ENCODE measurements around the gene SLC6A8. TPM values are rescaled to one million over a fixed set of nuclear protein-coding genes. Genes with fewer than 3 reads are reported as not detected.
A peak's percentile ranks its signal among the peaks of the same experiment; 100 is the strongest.

SLC6A8 gene
- total and polyA plus RNA-seq, 5 donors from 2014 or later, result 0.08 to 3.4 (median 0.28) TPM

DNA sequence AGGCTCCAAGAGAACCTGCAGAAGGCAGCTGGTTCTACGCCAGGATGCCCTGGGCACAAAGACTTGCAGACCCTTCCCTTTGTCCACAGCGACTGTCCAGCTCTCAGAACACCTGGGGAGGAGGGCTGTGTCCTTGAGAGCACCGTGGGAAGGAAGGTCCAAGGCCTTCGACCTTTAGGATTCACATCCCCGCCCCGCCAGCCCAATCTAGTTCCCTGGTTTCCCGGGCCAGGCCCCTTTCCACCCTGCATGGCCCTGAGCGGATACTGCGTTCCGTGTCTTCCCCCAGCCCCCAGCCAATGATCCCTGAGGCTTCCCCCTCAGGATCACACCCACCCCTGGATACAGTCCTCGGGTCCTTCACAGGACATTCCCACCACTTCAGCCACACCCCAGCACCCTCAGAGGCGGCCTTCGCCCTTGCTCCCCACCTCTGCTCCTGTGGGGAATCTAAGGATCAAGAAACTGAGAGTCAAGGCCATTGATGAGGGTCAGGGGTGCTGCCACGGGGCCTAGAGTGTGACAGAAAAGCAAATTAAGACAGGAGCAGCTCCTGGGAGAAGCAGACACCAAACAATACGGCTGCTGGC lies 46.0 kb downstream of the SLC6A8 start:
- H3K27ac Mint-ChIP-seq, result no peak overlapping the region
- no peaks in the 10 kb centered on the region for H3K27me3 ChIP-seq (ENCODE audit: control insufficient read depth, insufficient read depth, low read length)
- DNase-seq (no peak), ATAC-seq (ENCODE audit: low read depth in 2 of 2) (no peak)
- peaks cover 0 to 3% (median 0%) of the 10 kb centered on the region in 7 donors for H3K9me3 Mint-ChIP-seq
- H3K36me3 ChIP-seq (ENCODE audit: control insufficient read depth, insufficient read depth, low read length), result no peaks in the 10 kb centered on the region
- H3K4me1 Mint-ChIP-seq, result peaks cover 5 to 17% (median 12%) of the 10 kb centered on the region in 4 donors
- no peaks in the 10 kb centered on the region for H3K27me3 Mint-ChIP-seq
- no peak overlapping the region for H3K4me3 ChIP-seq (ENCODE audit: low read depth, low read length)
- H3K27ac ChIP-seq (ENCODE audit: insufficient read depth, low read length, poor library complexity, severe bottlenecking), result no peak overlapping the region
- peak overlapping the region in 1 of 4 donors; percentile 2 for H3K4me3 Mint-ChIP-seq
- H3K9me3 ChIP-seq (ENCODE audit: control insufficient read depth in 2 of 2, low read length in 2 of 2), result no peaks in the 10 kb centered on the region
- no peaks in the 10 kb centered on the region for H3K4me1 ChIP-seq (ENCODE audit: control insufficient read depth, insufficient read depth, low read length, poor library complexity, severe bottlenecking)
- H3K36me3 Mint-ChIP-seq, result peaks cover 15% of the 10 kb centered on the region

DNA sequence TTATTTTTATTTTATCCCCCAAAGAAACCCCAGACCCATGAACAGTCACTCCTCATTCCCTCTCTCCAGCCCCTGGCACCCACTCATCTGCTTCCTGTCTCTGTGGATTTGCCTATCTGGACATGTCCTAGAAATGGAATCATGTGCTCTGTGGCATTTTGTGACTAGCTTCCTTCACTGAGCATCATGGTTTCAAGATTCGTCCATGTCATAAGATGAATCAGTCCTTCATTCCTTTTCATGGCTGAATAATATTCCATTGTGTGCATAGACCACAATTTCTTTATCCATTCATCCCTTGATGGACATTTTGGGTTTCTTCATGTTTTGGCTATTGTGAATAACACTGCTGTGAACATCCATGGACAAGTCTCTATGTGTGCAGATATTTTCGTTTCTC lies 47.1 kb downstream of the SLC6A8 start:
- H3K9me3 Mint-ChIP-seq, result peaks cover 0 to 3% (median 0%) of the 10 kb centered on the region in 7 donors
- peaks cover 5 to 17% (median 13%) of the 10 kb centered on the region in 4 donors for H3K4me1 Mint-ChIP-seq
- no peak for ATAC-seq (ENCODE audit: low read depth in 2 of 2)
- no peaks in the 10 kb centered on the region for H3K4me1 ChIP-seq (ENCODE audit: control insufficient read depth, insufficient read depth, low read length, poor library complexity, severe bottlenecking)
- DNase-seq, result no peak
- no peak overlapping the region for H3K4me3 ChIP-seq (ENCODE audit: low read depth, low read length)
- H3K9me3 ChIP-seq (ENCODE audit: control insufficient read depth in 2 of 2, low read length in 2 of 2), result no peaks in the 10 kb centered on the region
- no peaks in the 10 kb centered on the region for H3K27me3 ChIP-seq (ENCODE audit: control insufficient read depth, insufficient read depth, low read length)
- peak overlapping the region in 1 of 4 donors; percentile 41 for H3K4me3 Mint-ChIP-seq
- H3K27ac ChIP-seq (ENCODE audit: insufficient read depth, low read length, poor library complexity, severe bottlenecking), result no peak overlapping the region
- peaks cover 15% of the 10 kb centered on the region for H3K36me3 Mint-ChIP-seq
- H3K36me3 ChIP-seq (ENCODE audit: control insufficient read depth, insufficient read depth, low read length), result no peaks in the 10 kb centered on the region
- no peaks in the 10 kb centered on the region for H3K27me3 Mint-ChIP-seq
- H3K27ac Mint-ChIP-seq, result no peak overlapping the region

DNA sequence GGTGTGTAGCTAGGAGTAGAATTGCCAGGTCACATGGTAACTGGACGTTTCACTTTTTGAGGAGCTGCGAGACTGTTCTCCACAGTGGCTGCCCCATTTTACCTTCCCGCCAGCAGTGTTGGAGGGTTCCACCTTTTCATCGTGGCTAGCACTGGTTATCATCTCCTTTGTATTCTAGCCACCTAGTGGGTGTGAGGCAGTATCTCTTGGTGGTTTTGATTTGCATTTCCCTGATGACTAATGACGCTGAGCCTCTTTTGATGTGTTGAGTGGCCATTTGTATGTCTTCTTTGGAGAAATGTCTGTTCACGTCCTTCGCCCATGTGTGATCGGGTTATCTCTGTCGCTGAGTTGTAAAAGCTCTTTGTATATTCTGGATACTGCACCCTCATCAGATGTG lies 47.5 kb downstream of the SLC6A8 start:
- Histone ChIP-seq H3K4me1 (ENCODE audit: control insufficient read depth, insufficient read depth, low read length, poor library complexity, severe bottlenecking) (peaks cover 2% of the 10 kb centered on the region), H3K27me3 (ENCODE audit: control insufficient read depth, insufficient read depth, low read length) (no peaks in the 10 kb centered on the region), H3K36me3 (ENCODE audit: control insufficient read depth, insufficient read depth, low read length) (no peaks in the 10 kb centered on the region), H3K4me3 (ENCODE audit: low read depth, low read length) (no peak overlapping the region), H3K9me3 (ENCODE audit: control insufficient read depth in 2 of 2, low read length in 2 of 2) (no peaks in the 10 kb centered on the region), H3K27ac (ENCODE audit: insufficient read depth, low read length, poor library complexity, severe bottlenecking) (no peak overlapping the region)
- peaks cover 15% of the 10 kb centered on the region for H3K36me3 Mint-ChIP-seq
- H3K9me3 Mint-ChIP-seq, result peaks cover 0 to 3% (median 0%) of the 10 kb centered on the region in 7 donors
- DNase-seq (peak in 1 of 3 donors; percentile 48), ATAC-seq (ENCODE audit: low read depth in 2 of 2) (peak; percentile 37 to 53)
- H3K27ac Mint-ChIP-seq, result no peak overlapping the region
- H3K4me3 Mint-ChIP-seq, result peak overlapping the region in 1 of 4 donors; percentile 41
- no peaks in the 10 kb centered on the region for H3K27me3 Mint-ChIP-seq
- peaks cover 5 to 19% (median 14%) of the 10 kb centered on the region in 4 donors for H3K4me1 Mint-ChIP-seq

DNA sequence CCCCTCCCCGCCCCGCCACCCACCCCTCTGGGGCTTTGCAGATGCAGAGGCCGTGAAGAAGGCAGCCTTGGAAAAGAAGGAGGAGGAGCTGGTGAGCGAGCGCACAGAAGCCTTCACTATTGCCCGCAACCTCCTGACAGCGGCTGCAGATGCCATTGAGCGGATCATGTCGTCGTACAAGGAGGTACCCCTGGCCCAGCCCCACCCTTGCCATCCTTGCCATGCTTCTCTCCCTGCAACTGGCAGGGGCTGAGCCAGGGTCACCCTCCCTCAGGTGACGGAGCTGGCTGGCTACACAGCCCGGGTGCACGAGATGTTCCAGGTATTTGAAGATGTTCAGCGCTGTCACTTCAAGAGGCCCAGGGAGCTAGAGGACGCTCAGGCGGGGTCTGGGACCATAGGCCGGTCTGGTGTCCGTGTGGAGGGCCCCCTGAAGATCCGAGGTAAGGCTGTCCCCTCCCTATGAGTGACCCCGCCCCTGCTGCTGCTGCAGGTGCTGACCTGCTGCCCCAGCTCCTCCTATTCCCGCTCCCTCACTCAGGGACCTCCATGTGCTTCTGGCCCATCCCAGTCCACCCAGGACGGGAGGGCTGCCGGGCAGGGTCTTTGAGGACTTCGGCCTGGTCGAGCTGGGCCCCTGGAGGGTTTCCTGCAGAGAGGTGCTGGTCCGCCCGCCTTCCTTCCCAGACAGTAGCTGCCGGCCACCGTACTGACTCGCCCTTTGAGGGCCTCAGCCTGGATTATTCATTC lies 48.5 kb downstream of the SLC6A8 start:
- Histone ChIP-seq H3K4me3 (ENCODE audit: low read depth, low read length) (no peak overlapping the region), H3K27ac (ENCODE audit: insufficient read depth, low read length, poor library complexity, severe bottlenecking) (no peak overlapping the region), H3K36me3 (ENCODE audit: control insufficient read depth, insufficient read depth, low read length) (no peaks in the 10 kb centered on the region), H3K27me3 (ENCODE audit: control insufficient read depth, insufficient read depth, low read length) (no peaks in the 10 kb centered on the region), H3K4me1 (ENCODE audit: control insufficient read depth, insufficient read depth, low read length, poor library complexity, severe bottlenecking) (peaks cover 8% of the 10 kb centered on the region), H3K9me3 (ENCODE audit: control insufficient read depth in 2 of 2, low read length in 2 of 2) (no peaks in the 10 kb centered on the region)
- peaks cover 15% of the 10 kb centered on the region for H3K36me3 Mint-ChIP-seq
- H3K27me3 Mint-ChIP-seq, result no peaks in the 10 kb centered on the region
- H3K27ac Mint-ChIP-seq, result no peak overlapping the region
- peaks cover 5 to 24% (median 9%) of the 10 kb centered on the region in 4 donors for H3K4me1 Mint-ChIP-seq
- no peak for DNase-seq
- no peak overlapping the region for H3K4me3 Mint-ChIP-seq
- ATAC-seq (ENCODE audit: low read depth in 2 of 2), result no peak
- H3K9me3 Mint-ChIP-seq, result peaks cover 0 to 3% (median 0%) of the 10 kb centered on the region in 7 donors

DNA sequence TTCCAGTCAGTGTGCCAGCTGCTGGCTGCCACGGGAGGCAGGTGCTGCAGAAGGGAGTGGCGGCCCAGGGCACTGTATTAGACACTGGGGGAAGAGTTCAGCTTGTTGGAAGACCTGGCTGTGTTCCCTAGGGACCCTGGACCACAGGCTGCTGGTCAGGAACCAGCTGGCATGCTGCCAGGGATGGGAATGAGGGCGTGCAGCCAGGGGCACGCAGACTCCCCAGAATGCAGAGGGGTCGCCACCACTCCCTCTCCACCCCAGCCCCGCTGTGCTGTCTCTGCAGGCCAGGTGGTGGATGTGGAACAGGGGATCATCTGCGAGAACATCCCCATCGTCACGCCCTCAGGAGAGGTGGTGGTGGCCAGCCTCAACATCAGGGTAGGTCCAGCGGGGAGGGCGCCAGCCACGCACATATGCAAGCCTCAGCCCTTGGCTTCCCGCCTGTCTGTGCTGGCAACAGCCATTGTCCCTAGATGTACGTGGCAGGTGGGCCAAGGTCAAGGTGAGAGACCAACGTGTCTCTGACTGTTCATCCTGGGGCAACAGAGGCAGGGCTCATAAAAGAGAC lies 49.2 kb downstream of the SLC6A8 start:
- Mint-ChIP-seq H3K9me3 (peaks cover 0 to under 1% (median 0%) of the 10 kb centered on the region in 7 donors), H3K36me3 (peaks cover 8% of the 10 kb centered on the region), H3K4me1 (peaks cover under 1 to 23% (median 7%) of the 10 kb centered on the region in 4 donors), H3K4me3 (no peak overlapping the region), H3K27me3 (no peaks in the 10 kb centered on the region), H3K27ac (no peak overlapping the region)
- Histone ChIP-seq H3K4me3 (ENCODE audit: low read depth, low read length) (no peak overlapping the region), H3K27ac (ENCODE audit: insufficient read depth, low read length, poor library complexity, severe bottlenecking) (no peak overlapping the region), H3K36me3 (ENCODE audit: control insufficient read depth, insufficient read depth, low read length) (no peaks in the 10 kb centered on the region), H3K4me1 (ENCODE audit: control insufficient read depth, insufficient read depth, low read length, poor library complexity, severe bottlenecking) (peaks cover 8% of the 10 kb centered on the region), H3K9me3 (ENCODE audit: control insufficient read depth in 2 of 2, low read length in 2 of 2) (no peaks in the 10 kb centered on the region), H3K27me3 (ENCODE audit: control insufficient read depth, insufficient read depth, low read length) (no peaks in the 10 kb centered on the region)
- DNase-seq (no peak), ATAC-seq (ENCODE audit: low read depth in 2 of 2) (no peak)

DNA sequence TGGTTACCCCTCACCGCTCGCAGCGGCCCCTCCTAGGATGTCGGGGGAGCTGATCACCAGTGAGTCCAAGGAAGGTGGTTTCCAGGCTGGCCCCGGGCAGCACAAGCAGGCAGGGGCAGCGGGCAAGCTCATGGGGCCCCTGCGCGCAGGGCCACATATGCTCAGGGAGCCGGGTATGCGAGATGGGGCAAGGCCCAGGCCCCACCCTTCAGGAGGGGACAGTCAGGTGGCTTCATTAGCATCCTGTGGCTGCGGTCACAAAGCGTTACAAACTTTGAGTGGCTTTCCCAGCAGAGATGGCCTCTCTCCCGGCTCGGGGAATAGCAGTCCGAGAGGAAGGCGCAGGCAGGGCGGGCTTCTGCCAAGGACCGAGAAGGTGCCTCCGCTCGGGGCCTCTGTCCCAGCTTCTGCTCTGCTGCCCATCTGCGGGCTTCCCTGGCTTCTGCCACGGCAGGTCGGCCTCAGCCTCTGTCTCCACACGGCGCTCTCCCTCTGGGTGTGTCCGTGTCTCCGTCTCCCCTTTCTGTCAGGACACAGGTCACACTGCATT lies 50.4 kb downstream of the SLC6A8 start:
- Mint-ChIP-seq H3K9me3 (no peaks in the 10 kb centered on the region), H3K36me3 (peaks cover 5% of the 10 kb centered on the region), H3K4me3 (no peak overlapping the region), H3K27me3 (no peaks in the 10 kb centered on the region), H3K4me1 (peaks cover 0 to 23% (median 7%) of the 10 kb centered on the region in 4 donors), H3K27ac (no peak overlapping the region)
- H3K36me3 ChIP-seq (ENCODE audit: control insufficient read depth, insufficient read depth, low read length), result no peaks in the 10 kb centered on the region
- H3K9me3 ChIP-seq (ENCODE audit: control insufficient read depth in 2 of 2, low read length in 2 of 2), result no peaks in the 10 kb centered on the region
- H3K4me3 ChIP-seq (ENCODE audit: low read depth, low read length), result no peak overlapping the region
- H3K27me3 ChIP-seq (ENCODE audit: control insufficient read depth, insufficient read depth, low read length), result no peaks in the 10 kb centered on the region
- H3K4me1 ChIP-seq (ENCODE audit: control insufficient read depth, insufficient read depth, low read length, poor library complexity, severe bottlenecking), result peaks cover 8% of the 10 kb centered on the region
- no peak for DNase-seq
- no peak overlapping the region for H3K27ac ChIP-seq (ENCODE audit: insufficient read depth, low read length, poor library complexity, severe bottlenecking)
- no peak for ATAC-seq (ENCODE audit: low read depth in 2 of 2)

DNA sequence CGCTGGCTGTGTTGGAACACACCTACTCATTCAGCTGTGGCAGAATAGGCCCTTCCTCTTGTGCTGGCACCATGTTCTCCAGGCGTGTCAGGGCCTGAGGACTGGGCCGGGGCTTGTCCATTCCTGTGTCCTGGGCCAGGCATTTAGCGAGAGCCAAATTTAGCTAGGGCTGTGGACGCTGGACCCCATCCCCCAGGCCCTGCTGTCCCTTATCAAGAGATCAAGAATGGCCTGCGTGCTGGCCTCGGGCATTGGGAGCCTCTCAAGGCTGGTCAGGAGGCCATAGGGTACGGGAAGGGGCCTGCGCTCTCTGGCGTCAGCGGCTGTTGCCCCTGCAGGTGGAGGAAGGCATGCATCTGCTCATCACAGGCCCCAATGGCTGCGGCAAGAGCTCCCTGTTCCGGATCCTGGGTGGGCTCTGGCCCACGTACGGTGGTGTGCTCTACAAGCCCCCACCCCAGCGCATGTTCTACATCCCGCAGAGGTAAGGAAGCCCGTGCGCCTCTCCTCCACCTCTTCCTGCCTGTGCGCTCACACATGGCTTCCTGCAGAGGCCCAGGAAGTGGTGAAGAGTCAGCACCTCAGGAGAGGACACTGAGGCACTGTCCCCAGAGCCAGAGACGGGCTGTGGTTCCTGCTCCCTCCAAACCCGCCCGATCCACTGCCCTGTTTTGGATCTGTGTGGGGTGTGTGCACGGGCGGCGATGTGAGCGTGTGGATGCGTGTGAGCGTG lies 52.2 kb downstream of the SLC6A8 start:
- DNase-seq (peak in 1 of 3 donors; percentile 66), ATAC-seq (ENCODE audit: low read depth in 2 of 2) (peak; percentile 59 to 61)
- no peaks in the 10 kb centered on the region for H3K36me3 ChIP-seq (ENCODE audit: control insufficient read depth, insufficient read depth, low read length)
- H3K27ac Mint-ChIP-seq, result no peak overlapping the region
- H3K4me1 Mint-ChIP-seq, result peaks cover 0 to 25% (median 7%) of the 10 kb centered on the region in 4 donors
- H3K9me3 Mint-ChIP-seq, result no peaks in the 10 kb centered on the region
- H3K9me3 ChIP-seq (ENCODE audit: control insufficient read depth in 2 of 2, low read length in 2 of 2), result no peaks in the 10 kb centered on the region
- no peak overlapping the region for H3K4me3 ChIP-seq (ENCODE audit: low read depth, low read length)
- H3K27ac ChIP-seq (ENCODE audit: insufficient read depth, low read length, poor library complexity, severe bottlenecking), result no peak overlapping the region
- H3K27me3 ChIP-seq (ENCODE audit: control insufficient read depth, insufficient read depth, low read length), result no peaks in the 10 kb centered on the region
- peaks cover 11% of the 10 kb centered on the region for H3K4me1 ChIP-seq (ENCODE audit: control insufficient read depth, insufficient read depth, low read length, poor library complexity, severe bottlenecking)
- H3K36me3 Mint-ChIP-seq, result peaks cover 5% of the 10 kb centered on the region
- no peaks in the 10 kb centered on the region for H3K27me3 Mint-ChIP-seq
- H3K4me3 Mint-ChIP-seq, result peak overlapping the region in 2 of 4 donors; percentile 35 to 47
